ENCODE measurements around the gene HAX1.

DNA sequence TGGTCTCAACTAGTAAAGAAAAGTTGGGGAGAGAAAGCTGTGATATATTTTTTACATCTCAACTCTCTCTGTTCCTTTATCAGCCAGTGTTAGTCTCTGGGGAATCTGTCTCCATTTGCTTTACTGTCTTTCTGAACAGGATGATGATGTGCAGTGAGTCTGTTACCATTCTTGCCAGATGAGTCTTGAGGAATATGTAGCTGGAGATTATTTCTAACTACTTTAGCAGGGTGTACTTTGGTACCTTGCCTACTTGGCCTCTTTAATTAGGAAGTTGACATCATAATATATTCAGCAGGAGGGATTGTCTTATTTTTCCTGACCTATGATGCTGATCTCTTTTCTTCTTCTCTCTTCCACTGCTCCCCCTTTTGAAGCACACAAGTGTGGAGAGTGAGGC lies 15.7 kb upstream of the HAX1 start:
- TF ChIP-seq, protein P1, sequence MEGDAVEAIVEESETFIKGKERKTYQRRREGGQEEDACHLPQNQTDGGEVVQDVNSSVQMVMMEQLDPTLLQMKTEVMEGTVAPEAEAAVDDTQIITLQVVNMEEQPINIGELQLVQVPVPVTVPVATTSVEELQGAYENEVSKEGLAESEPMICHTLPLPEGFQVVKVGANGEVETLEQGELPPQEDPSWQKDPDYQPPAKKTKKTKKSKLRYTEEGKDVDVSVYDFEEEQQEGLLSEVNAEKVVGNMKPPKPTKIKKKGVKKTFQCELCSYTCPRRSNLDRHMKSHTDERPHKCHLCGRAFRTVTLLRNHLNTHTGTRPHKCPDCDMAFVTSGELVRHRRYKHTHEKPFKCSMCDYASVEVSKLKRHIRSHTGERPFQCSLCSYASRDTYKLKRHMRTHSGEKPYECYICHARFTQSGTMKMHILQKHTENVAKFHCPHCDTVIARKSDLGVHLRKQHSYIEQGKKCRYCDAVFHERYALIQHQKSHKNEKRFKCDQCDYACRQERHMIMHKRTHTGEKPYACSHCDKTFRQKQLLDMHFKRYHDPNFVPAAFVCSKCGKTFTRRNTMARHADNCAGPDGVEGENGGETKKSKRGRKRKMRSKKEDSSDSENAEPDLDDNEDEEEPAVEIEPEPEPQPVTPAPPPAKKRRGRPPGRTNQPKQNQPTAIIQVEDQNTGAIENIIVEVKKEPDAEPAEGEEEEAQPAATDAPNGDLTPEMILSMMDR (tag by site-specific recombination; IDR thresholded peaks at IDR 0.05) = no peak
- TF ChIP-seq, protein P2, sequence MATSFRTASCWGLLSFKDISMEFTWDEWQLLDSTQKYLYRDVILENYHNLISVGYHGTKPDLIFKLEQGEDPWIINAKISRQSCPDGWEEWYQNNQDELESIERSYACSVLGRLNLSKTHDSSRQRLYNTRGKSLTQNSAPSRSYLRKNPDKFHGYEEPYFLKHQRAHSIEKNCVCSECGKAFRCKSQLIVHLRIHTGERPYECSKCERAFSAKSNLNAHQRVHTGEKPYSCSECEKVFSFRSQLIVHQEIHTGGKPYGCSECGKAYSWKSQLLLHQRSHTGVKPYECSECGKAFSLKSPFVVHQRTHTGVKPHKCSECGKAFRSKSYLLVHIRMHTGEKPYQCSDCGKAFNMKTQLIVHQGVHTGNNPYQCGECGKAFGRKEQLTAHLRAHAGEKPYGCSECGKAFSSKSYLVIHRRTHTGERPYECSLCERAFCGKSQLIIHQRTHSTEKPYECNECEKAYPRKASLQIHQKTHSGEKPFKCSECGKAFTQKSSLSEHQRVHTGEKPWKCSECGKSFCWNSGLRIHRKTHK (tag by site-specific recombination; IDR thresholded peaks at IDR 0.05) = no peak
- TF ChIP-seq ZNF558 (tag by site-specific recombination; IDR thresholded peaks at IDR 0.05) = no peak
- TF ChIP-seq ZNF830 (tag by site-specific recombination; IDR thresholded peaks at IDR 0.05; ENCODE audit: low read depth) = no peak
- TF ChIP-seq ZNF114 (tag by site-specific recombination; IDR thresholded peaks at IDR 0.05) = no peak

Data from HEK293 (cell line).